GM11168 (cell line): ENCODE measurements around the gene GOSR1.
"Not testable (repeated sequence)": the region's sequence is repeated elsewhere in the genome, so short reads cannot be mapped to it uniquely, and the experiment has no call there.

Experiments
- in situ Hi-C: fragments of 300-500 bp; cut with MboI; formaldehyde crosslinking; loops from one replicate; pipeline ENCODE4 v1.12.0; 2022; ENCODE audit warnings: low sequenced_read_pairs; ENCODE audit not compliant: unreplicated experiment

Gene GOSR1

DNA sequence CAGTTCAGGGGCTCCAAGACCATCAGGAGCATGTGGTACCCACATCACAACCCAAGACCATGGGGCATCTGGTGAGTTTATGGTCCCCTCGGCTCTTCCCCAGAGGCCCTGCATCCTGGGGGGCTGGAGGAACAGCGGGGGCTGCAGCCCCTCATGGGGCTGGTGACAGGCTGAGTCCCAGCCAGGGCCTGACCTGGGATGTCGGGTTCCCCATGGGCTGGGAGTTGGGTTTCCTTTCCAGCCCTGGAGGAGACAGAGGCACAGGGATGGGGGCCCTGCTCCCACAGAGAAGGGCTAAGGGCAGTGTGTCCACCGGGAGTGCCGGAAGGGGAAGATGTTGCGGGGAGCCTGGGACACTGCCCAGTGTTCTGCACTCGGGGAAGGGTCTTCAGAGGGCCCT is 82.4 kb downstream of the GOSR1 start:
- in situ Hi-C loops, result no loop called here

DNA sequence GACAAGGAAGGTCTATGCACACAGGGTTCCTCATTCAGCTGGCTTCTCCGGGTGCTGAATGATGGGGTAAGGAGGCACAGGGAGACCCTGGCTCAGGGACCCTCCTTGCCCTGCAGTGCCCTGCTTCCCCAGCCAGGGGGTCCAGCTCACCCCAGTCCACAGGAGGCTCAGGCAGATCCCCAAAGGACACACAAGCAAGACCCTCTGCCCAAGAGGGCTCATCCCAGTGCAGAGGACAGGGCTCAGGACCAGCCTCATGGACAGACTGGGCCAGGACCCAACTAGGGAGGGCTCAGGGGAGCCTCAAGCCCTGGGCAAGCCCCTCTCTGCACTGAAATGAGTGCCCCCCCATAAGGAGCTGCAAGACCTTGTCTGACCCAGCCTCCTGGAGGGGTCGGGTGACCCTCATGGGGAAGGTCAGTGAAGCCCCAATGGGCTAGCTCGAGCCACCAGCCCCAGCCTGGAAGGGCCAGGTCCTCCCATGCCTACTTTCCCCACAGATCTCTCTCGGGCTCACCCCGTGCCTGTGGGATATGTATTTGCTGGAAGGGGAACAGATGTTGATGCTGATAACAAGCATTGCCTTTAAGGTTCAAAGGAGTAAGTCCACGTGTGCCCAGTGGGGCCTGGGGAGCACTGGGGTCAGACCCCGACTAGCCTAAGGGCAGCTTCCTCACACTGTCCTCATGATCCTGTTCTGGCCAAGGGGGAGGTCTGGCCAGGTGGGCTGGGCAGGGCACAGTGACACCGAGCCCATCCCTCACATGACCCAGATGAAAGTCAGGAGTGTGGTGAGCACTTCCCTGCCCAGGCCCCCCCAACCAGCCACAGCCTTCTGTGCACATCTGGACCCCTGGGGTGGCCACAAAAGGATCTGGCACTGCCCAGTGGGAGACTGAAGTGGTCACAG is 83.2 kb downstream of the GOSR1 start:
- in situ Hi-C loops, result not testable (repeated sequence)

DNA sequence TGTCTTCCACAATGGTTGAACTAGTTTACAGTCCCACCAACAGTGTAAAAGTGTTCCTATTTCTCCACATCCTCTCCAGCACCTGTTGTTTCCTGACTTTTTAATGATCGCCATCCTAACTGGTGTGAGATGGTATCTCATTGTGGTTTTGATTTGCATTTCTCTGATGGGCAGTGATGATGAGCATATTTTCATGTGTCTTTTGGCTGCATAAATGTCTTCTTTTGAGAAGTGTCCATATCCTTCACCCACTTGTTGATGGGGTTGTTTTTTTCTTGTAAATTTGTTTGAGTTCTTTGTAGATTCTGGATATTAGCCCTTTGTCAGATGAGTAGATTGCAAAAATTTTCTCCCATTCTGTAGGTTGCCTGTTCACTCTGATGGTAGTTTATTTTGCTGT is 84.6 kb downstream of the GOSR1 start:
- in situ Hi-C loops, result not testable (repeated sequence)

DNA sequence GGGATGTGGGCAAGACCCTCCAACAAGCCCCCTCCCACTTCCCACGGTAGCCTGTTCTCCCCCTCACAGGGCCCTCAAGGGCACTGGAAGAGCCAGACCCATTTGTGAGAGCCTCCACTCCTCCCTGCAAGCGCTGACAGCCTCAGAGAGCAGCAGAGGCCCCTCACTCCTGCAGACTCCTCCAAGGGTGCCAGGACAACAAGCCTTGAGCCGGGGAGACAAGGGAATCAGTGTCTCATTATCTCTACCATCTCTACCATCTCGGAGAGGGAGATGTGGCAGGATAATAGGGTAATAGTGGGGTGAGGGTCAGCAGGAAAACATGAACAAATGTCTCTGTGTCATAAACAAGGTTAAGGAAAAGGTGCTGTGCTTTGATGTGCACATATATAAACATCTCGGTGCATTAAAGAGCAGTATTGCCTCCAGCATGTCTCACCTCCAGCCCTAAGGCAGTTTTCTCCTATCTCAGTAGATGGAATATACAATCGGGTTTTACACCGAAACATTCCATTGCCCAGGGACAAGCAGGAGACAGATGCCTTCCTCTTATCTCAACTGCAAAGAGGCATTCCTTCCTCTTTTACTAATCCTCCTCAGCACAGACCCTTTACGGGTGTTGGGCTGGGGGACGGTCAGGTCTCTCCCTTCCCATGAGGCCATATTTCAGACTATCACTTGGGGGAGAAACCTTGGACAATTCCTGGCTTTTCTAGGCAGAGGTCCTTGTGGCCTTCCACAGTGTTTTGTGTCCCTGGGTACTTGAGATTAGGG is 86.1 kb downstream of the GOSR1 start:
- in situ Hi-C loops, result not testable (repeated sequence)

DNA sequence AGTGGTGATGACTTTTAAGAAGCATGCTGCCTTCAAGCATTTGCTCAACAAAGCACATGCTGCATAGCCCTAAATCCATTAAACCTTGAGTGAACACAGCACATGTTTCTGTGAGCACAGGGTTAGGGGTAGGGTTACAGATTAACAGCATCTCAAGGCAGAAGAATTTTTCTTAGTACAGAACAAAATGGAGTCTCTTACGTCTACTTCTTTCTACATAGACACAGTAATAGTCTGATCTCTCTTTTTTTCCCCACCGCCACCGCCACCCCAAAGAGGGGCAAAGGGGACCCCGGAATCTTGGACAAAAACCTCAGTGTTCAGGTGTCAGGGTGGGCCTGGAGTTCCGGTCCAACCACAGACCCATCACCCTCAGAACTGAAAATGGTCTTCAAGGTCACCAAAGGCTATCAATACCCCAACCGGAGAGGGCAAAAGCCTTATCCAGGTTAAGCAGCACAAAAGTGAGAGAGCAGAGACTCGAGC is 86.7 kb downstream of the GOSR1 start:
- in situ Hi-C loops, result not testable (repeated sequence)

DNA sequence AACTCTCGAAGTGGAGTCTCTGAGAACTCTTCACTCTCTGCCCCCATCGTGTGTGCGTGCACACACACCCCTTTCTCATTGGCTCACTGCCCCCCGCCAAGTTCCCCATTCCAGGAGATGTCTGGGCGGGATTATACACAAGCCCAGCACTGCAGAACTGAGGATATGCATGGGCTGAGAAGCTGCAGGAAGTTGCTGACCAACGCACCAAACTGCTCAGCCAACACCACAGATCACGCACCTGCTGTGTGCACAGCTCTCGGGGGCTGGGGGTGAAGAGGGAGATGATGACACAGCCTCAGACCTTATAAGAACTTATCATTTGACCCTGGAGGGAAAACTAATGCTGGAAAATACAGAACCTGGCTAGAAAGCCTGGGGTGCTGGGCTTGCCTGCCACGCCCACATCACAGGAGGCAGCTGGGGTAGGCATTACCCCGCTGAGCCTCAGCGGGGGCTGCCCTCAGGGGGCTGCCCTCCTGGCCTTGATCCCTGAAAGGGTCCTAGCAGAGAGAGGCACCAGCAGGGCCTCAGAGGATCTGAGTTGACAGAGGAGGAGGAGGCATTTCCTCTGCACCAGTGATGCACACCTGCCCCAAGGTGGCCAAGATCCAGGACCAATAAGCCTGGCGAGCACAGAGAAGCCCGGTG is 87.3 kb downstream of the GOSR1 start:
- in situ Hi-C loops, result not testable (repeated sequence)

DNA sequence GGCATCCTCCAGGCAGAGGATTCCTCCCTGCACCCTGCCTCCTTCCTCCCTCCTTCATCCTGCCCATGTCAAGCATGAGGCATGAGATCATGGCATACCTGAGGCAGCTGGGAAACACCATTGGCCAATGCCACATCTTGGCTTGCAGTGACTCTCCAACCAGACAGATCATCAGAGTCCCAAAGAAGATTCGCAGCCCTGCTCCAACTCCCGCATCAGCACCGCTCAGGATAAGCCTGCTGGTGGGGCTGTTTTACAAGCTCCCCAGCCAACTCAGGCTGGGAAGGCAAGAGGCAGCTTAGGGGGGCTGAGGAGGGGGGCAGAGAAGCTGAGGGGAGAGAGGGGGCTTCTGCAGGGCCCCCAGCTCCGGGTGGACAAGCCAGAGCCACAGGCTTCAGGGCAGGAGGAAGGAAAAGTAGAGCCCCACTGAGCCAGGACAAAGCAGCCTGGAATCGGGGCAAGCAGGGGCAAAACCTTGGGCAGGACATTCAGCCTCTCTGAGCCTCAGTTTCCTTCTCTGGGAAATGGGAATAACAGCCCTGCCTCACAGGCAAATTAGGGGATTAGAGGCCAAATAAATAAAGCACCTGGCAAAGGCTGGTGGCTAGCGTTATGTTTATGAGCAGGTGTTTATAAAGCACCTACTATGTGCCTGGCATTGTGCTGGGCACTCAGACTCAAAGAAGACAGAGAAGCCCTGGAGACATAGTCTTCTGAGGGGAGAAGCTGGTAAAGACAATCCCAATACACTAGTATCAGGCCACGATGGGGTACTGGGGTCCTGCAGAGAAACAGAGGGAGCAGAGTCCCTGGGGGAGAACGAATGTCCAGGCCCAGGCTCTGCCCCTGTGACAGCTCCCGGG is 88.1 kb downstream of the GOSR1 start:
- in situ Hi-C loops, result no loop called here

DNA sequence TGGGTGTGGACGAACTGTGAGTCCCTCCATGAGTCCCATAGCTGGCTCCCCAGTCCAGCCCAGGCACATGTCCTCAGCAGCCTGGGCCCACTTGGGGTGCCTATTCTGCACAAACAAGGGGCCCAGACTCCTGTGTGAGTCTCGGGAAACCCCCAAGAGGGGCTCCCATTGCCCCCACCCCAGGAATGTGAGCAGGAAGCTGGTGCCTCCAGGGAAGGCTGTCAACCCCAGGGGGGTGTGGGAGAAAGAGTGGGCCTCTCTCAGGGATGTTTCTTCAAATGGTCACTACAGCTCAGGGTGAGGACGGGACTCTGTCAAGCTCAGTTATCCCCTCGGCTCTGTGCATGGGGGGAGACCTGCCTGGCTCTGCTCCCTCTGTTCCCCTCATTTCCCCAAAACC is 88.9 kb downstream of the GOSR1 start:
- in situ Hi-C loops, result not testable (repeated sequence)

DNA sequence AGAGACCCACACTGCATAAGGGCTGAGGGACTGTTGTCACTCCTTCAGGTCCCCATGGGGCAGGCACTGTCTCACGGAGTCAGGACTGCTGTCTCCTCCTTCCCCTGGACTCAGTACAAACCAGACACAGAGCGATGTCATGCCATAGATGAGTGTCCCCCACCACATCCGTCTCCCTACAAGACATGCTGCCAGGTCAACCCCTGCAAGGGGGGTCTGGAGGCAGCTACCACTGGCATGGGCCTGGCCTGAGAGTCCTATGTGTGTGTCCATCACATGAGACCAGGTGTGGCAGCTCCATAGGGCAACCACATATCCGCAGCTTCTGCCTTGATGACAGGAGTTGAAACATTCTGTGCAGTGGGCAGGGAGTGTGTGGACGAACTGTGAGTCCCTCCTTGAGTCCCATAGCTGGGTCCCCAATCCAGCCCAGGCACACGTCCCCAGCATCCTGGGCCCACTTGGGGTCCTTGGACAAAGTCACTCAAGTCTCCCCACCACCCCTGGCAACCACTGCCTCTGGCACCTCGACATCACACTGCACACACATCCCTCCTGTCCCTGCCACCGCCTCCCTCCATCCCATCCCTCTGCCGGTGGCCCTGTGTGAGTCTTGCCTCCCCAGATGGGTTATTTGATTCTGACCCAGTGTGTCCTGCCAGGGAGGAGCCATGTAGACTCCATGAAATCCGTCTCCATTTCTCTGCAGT is 89.5 kb downstream of the GOSR1 start:
- in situ Hi-C loops, result not testable (repeated sequence)

DNA sequence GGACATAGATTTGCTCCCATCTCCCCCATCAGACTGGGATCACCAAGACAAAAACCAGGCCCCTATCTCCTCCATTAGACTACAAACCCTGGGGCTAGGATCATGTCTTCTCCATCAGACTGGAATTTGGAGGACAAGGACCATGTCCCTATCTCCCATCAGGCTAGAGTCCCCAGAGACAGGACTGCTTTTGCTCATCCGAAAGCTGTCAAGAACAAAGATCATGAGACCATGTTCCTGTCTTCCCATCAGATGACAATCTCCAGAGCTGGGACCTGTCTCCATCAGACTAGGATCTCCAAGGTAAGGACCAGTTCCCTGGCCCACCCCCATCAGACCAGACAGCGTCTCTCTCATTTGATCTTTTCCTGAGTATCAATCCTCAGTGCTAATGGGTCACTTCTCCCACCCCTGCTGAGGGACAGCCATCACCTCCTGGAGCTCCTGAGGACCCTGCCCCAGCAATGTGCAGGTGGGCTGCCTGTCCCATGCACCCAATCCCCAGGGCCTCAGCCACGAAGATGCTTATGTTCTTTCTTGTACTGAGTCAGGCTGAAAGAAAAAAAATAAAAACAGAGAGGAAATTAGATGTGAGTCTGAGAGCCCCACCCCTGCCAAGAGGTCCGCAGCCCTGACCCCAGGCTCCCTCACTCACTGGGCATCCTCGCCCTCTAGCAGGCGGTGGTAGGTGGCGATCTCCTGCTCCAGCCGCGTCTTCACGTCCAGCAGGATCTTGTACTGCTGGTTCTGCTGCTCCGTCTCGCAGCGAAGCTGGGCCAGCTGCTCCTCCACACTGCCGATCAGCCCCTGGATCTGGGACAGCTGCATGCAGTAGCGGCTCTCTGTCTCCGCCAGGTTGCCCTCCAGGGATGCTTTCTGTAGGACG is 90.3 kb downstream of the GOSR1 start:
- in situ Hi-C loops, result no loop called here

DNA sequence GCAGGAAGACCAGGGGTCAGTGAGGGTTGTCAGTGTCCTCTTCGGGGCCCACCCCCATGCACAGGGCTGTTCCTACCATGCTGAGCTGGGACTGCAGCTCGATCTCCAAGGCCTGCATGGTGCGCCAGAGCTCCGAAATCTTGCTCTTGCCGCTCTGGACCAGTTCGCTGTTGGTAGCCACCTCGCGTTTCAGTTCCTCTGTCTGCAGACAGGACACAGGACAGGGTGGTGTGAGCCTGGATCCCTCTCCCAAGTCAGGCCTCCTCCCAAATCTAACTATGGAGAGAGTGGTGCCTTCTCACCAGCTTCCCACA is 90.9 kb downstream of the GOSR1 start:
- in situ Hi-C loops, result no loop called here

DNA sequence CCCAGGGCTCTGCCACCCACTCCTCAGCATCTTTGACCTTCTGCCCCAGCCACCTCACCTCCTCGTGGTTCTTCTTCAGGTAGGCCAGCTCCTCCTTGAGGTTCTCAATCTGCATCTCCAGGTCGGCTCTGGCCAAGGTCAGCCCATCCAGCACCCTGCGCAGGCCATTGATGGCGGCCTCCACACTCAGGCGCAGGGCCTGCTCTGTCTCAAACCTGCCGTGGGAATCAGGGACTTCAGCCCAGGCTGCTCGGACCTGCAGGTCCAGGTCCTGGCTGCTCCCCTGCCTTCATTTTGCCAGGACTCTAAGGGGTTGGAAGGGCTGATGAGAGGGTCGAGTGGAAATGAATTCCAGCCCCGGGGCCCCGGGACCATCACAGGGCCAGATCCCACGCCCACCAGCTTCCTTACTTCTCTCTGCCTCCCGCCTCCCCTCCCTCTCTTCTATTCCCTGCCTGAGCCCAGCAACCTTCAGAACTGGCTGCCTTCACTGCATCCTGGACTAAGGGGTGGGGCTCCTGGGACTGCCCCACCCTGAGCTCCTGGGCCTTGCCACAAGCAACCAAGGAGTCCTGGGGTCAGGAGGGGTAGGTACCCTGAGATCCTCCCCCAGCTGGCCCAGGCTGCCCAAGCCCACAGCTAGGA is 92.4 kb downstream of the GOSR1 start:
- in situ Hi-C loops, result not testable (repeated sequence)

DNA sequence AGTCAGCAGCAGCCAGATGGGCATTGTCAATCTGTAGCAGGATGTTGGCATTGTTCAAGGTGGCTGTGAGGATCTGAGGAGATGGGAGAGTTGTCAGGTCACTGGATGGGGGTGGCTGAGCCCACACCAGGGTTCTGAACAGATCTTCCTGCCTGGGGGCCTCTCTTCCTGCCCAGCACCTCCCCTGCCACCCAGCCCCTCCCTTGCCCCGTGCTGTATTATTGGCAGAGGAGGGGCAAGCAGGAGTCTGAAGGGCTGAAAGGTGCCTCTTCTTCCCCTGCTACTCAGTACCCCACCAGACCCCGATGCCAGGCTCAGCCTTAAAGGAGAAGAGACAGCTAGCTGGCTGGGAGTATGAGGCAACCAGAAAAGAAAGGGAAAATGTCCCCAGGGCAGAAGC is 93.0 kb downstream of the GOSR1 start:
- in situ Hi-C loops, result no loop called here

DNA sequence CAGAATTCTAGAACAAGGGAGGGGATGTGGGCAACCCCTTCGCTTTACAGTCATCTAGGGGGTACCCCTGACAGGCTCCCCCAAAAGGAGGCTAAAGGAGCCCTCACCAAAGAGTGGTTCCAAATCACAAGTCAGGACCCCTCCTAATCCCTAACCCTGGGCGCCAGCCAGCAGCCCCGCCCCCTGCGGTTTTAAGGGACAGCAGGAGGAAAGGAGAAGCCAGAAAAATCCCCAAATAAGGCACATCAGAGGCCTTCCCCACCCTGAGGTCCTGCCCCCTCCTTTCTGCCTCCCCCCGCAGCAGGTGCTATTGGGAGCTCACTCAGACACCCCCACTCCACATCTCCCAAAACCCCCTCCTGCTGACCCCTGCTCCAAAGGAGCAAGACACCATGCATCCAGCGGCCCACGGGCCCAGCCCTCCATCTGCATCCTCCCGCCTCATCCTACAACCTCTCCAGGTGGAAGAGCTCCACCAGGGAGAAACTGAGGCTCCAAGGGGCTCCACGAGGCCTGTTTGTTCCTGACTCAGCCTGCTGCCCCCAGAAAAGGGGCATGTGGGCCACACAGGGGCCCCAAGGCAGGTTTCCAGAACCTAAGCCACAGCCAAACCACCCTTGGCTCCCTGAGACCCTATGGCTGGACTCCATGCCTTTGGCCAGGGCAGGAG is 93.5 kb downstream of the GOSR1 start:
- in situ Hi-C loops, result no loop called here

DNA sequence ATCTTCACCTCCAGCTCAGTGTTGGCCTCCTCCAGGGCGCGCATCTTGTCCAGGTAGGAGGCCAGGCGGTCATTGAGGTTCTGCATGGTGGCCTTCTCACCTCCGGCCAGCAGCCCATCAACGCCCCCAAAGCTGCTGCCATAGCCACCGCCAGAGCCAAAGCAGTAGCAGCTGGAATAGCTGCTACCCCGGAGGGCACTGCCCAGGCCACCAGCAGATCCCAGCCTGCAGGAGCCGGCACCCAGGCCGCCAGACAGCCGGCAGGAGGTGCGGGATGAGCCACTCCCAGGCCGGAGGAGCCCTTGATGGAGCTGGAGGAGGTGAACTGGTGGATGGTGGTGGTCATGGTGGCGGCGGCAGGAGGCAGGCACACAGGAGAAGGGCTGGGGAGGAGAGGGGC is 94.2 kb downstream of the GOSR1 start:
- in situ Hi-C loops, result not testable (repeated sequence)

DNA sequence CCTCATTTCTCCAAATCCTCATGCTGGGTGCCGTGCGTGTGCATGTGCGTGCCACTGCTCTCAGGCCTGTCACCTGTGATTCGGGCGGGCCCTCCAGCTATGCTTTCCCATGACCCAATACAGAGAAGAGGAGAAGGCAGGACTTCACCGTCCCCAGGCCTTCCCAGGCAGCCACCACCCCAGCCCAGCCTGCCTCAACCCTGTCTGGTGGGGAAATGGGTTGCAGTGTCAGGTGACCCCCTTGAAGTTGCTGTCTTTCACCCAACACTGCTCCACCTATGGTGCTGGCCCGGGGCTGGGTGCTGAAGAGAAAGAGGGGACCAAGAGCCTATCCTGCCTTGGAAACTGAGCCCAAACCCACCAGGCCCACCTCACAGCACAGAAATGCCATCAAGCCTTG is 94.7 kb downstream of the GOSR1 start:
- in situ Hi-C loops, result no loop called here
